Activated naive CD8-positive, alpha-beta T cell treated with anti-CD3 and anti-CD28 coated beads, Interleukin-2, amount 10 ng/mL, durations not matched to agents 7 days and 5 days (primary cell): ENCODE results near the gene GOLGA6L9. TPM values are rescaled to one million over a fixed set of nuclear protein-coding genes. Genes with fewer than 3 reads are reported as not detected.
"Not testable (repeated sequence)": the region's sequence is repeated elsewhere in the genome, so short reads cannot be mapped to it uniquely, and the experiment has no call there.

ENCODE experiments used
- ATAC-seq: fragments of 150-1000 bp; cut with Tn5 transposase; one replicate; pipeline ENCODE4 v1.10.0; 2021; ENCODE audit warnings: low read depth, moderate library complexity
- POLR2A ChIA-PET: fragments of 350-600 bp; sonication (Branson Sonifier 250); formaldehyde crosslinking; loops from one replicate; lab custom pipeline; 2021; ENCODE audit warnings: antibody characterized with exemption; lab: Charles Lee
- DNase-seq: peaks from one replicate; pipeline ENCODE4 v3.0.0; 2021
- H3K27ac Mint-ChIP-seq: one replicate; pipeline ENCODE4 v1.8.0; 2022; ENCODE audit warnings: mild to moderate bottlenecking, mixed read lengths
- H3K27me3 Mint-ChIP-seq: one replicate; pipeline ENCODE4 v1.8.0; 2022; ENCODE audit warnings: mild to moderate bottlenecking, moderate library complexity, mixed read lengths
- H3K36me3 Mint-ChIP-seq: one replicate; pipeline ENCODE4 v1.8.0; 2021; ENCODE audit warnings: mild to moderate bottlenecking, mixed read lengths
- H3K4me1 Mint-ChIP-seq: one replicate; pipeline ENCODE4 v1.8.0; 2021; ENCODE audit warnings: mixed read lengths
- H3K4me3 Mint-ChIP-seq: one replicate; pipeline ENCODE4 v1.8.0; 2022; ENCODE audit warnings: mild to moderate bottlenecking, moderate library complexity, mixed read lengths
- H3K9me3 Mint-ChIP-seq: one replicate; pipeline ENCODE4 v1.8.0; 2021; ENCODE audit warnings: mixed read lengths
- total RNA-seq, 2 experiments: library from RNA; stranded (reverse); gene quantifications; one replicate each; pipeline ENCODE4 v1.2.3, GENCODE V29; 2021

GOLGA6L9 gene
- total RNA-seq, 2 experiments from 2014 or later: 4.6 to 4.7 TPM

GRCh38 chr15:82475345-82475967 is 45.8 kb downstream of the GOLGA6L9 start:
- H3K4me3 Mint-ChIP-seq, H3K36me3 Mint-ChIP-seq, H3K9me3 Mint-ChIP-seq, H3K4me1 Mint-ChIP-seq, POLR2A ChIA-PET, H3K27me3 Mint-ChIP-seq, DNase-seq, H3K27ac Mint-ChIP-seq, ATAC-seq: not testable (repeated sequence)

GRCh38 chr15:82476697-82477342 is 47.2 kb downstream of the GOLGA6L9 start:
- H3K36me3 Mint-ChIP-seq, DNase-seq, POLR2A ChIA-PET, H3K27me3 Mint-ChIP-seq, H3K4me1 Mint-ChIP-seq, H3K4me3 Mint-ChIP-seq, H3K9me3 Mint-ChIP-seq, H3K27ac Mint-ChIP-seq, ATAC-seq: not testable (repeated sequence)

GRCh38 chr15:82477343-82478057 is 47.9 kb downstream of the GOLGA6L9 start:
- H3K9me3 Mint-ChIP-seq, H3K27ac Mint-ChIP-seq, H3K36me3 Mint-ChIP-seq, DNase-seq, POLR2A ChIA-PET, H3K4me1 Mint-ChIP-seq, ATAC-seq, H3K4me3 Mint-ChIP-seq, H3K27me3 Mint-ChIP-seq: not testable (repeated sequence)

Other genes starting within 250 kb of the GOLGA6L9 start
- 10 to 100 TPM; 24.2 to 26.4 TPM for gene EFL1, start 167.1 kb upstream of the GOLGA6L9 start, total RNA-seq
- 1 to 10 TPM; 1.3 to 1.6 TPM for gene SAXO2, start 167.0 kb upstream of the GOLGA6L9 start, total RNA-seq
- 1 to 10 TPM; 4.2 TPM for gene GOLGA6L10, start 80.3 kb upstream of the GOLGA6L9 start, total RNA-seq
- 1,000 to 10,000 TPM; 1,491 to 1,514 TPM for gene RPS17, start 110.6 kb downstream of the GOLGA6L9 start, total RNA-seq
- under 1 TPM; 0.58 to 0.74 TPM for gene CPEB1, start 217.5 kb downstream of the GOLGA6L9 start, total RNA-seq